GM12892 (cell line): ENCODE measurements around the gene HEATR9.

Experiments used
- DNase-seq: peaks from one replicate; pipeline ENCODE4 v3.0.0; 2011; ENCODE audit not compliant: insufficient read length
- FAIRE-seq: peaks from 2 replicates; lab custom pipeline; 2011; peaks lifted over from hg19 to GRCh38; lab: Jason Lieb, UNC
- POLR2A ChIP-seq: IDR thresholded peaks from 2 replicates; pipeline ENCODE4 v1.6.1; 2011; ENCODE audit warnings: low read depth, low read length, control low read depth
- POLR2AphosphoS5 ChIP-seq: IDR thresholded peaks from 2 replicates; pipeline ENCODE4 v1.6.1; 2011; ENCODE audit warnings: low read depth, low read length, control low read depth
- TAF1 ChIP-seq: IDR thresholded peaks from 2 replicates; pipeline ENCODE4 v1.6.1; 2011; ENCODE audit warnings: low read depth, mild to moderate bottlenecking, control low read depth, low read length, borderline replicate concordance

HEATR9 gene

GRCh38 chr17:35812456-35812855, 56.2 kb downstream of the HEATR9 start:
- no peak for FAIRE-seq
- TF ChIP-seq POLR2AphosphoS5 (no peak), POLR2A (no peak), TAF1 (no peak)

GRCh38 chr17:35811759-35812158, 56.9 kb downstream of the HEATR9 start:
- TF ChIP-seq POLR2A (no peak; the same call in 1 of the 2 replicates), TAF1 (no peak), POLR2AphosphoS5 (0 out of 2 replicates have a peak, but pooled peaks have one; percentile 22)
- FAIRE-seq = no peak

More at GRCh38 chr17:35812456-35812855, 56.2 kb downstream of the HEATR9 start:
- no peak for DNase-seq

GRCh38 chr17:35809855-35810461, 58.7 kb downstream of the HEATR9 start:
- FAIRE-seq = no peak
- no peak for DNase-seq

More at GRCh38 chr17:35811759-35812158, 56.9 kb downstream of the HEATR9 start:
- DNase-seq = no peak

GRCh38 chr17:35808962-35809854, 59.5 kb downstream of the HEATR9 start, which contains the start of gene TAF15:
Gene TAF15, plus strand, starts transcription at chr17:35809484. Its CDS starts 86 bp downstream, at chr17:35809570.
- no peak for FAIRE-seq
- peak; percentile 95 for TF ChIP-seq TAF1
- TF ChIP-seq POLR2A = peak; percentile 97
- peak; percentile 94 for TF ChIP-seq POLR2AphosphoS5

More at GRCh38 chr17:35809855-35810461, 58.7 kb downstream of the HEATR9 start:
- no peak for TF ChIP-seq POLR2AphosphoS5

GRCh38 chr17:35808240-35808961, 60.3 kb downstream of the HEATR9 start:
- FAIRE-seq = no peak
- no peak for DNase-seq

More at GRCh38 chr17:35808962-35809854, 59.5 kb downstream of the HEATR9 start, which contains the start of gene TAF15:
- peak; percentile 86 for DNase-seq

GRCh38 chr17:35807371-35808144, 61.1 kb downstream of the HEATR9 start:
- FAIRE-seq (no peak), DNase-seq (no peak)
- TF ChIP-seq TAF1 (no peak), POLR2A (no peak), POLR2AphosphoS5 (no peak)

More at GRCh38 chr17:35808240-35808961, 60.3 kb downstream of the HEATR9 start:
- no peak for TF ChIP-seq POLR2AphosphoS5
- TF ChIP-seq POLR2A = no peak
- TF ChIP-seq TAF1 = no peak
